GM23338 (cell line): Measurements from ENCODE around the gene GRHL3. TPM values are rescaled to one million over a fixed set of nuclear protein-coding genes. Genes with fewer than 3 reads are reported as not detected.

Experiments used
- ATAC-seq: fragments of 200-7000 bp; cut with Tn5 transposase; 3 replicates; pipeline ENCODE4 v1.9.1; 2020
- DNase-seq: peaks from one replicate; pipeline ENCODE4 v3.0.0-alpha.2; 2015; ENCODE audit warnings: low spot score
- H2AFZ ChIP-seq: fragments of 200-600 bp; sonication (generic); 2 replicates; pipeline ENCODE4 v1.8.0; 2016; ENCODE audit warnings: antibody characterized with exemption, mild to moderate bottlenecking, moderate library complexity
- H3F3A ChIP-seq: fragments of 200-600 bp; sonication (generic); replicated peaks from 2 replicates; pipeline ENCODE4 v1.8.0; 2017; ENCODE audit warnings: antibody characterized with exemption, mixed run types, low read depth
- H3K27ac ChIP-seq: fragments of 200-600 bp; sonication (generic); 2 replicates; pipeline ENCODE4 v1.6.1; 2016; ENCODE audit warnings: low read depth
- H3K27me3 ChIP-seq: fragments of 200-600 bp; sonication (generic); 2 replicates; pipeline ENCODE4 v1.8.0; 2016; ENCODE audit warnings: mild to moderate bottlenecking, mixed run types, moderate library complexity; ENCODE audit not compliant: insufficient read depth
- H3K36me3 ChIP-seq: fragments of 200-600 bp; sonication (generic); 2 replicates; pipeline ENCODE4 v1.8.0; 2016; ENCODE audit warnings: mild to moderate bottlenecking; ENCODE audit not compliant: insufficient read depth
- H3K4me1 ChIP-seq: fragments of 200-600 bp; sonication (generic); 2 replicates; pipeline ENCODE4 v1.8.0; 2016; ENCODE audit warnings: mild to moderate bottlenecking, moderate library complexity; ENCODE audit not compliant: insufficient read depth
- H3K4me2 ChIP-seq: fragments of 200-600 bp; sonication (generic); 2 replicates; pipeline ENCODE4 v1.7.1; 2017; ENCODE audit warnings: mixed run types
- H3K4me3 ChIP-seq: fragments of 200-600 bp; sonication (generic); 2 replicates; pipeline ENCODE4 v1.6.1; 2016; ENCODE audit warnings: mixed run types
- H3K79me2 ChIP-seq: fragments of 200-600 bp; sonication (generic); replicated peaks from 2 replicates; pipeline ENCODE4 v1.8.0; 2017; ENCODE audit warnings: mild to moderate bottlenecking; ENCODE audit not compliant: insufficient read depth
- H3K9me2 ChIP-seq: fragments of 200-600 bp; sonication (generic); 2 replicates; pipeline ENCODE4 v1.8.0; 2017; ENCODE audit not compliant: insufficient read depth
- H4K20me1 ChIP-seq: fragments of 200-600 bp; sonication (generic); replicated peaks from 2 replicates; pipeline ENCODE4 v1.8.0; 2017; ENCODE audit warnings: mild to moderate bottlenecking; ENCODE audit not compliant: insufficient read depth
- H3K27ac Mint-ChIP-seq: 2 replicates; pipeline ENCODE4 v1.8.0; 2020; ENCODE audit warnings: inconsistent platforms, mild to moderate bottlenecking, moderate library complexity, mixed read lengths
- H3K27me3 Mint-ChIP-seq: 3 replicates; pipeline ENCODE4 v1.8.0; 2022; ENCODE audit warnings: low read depth, mild to moderate bottlenecking, moderate library complexity, mixed read lengths, inconsistent platforms; ENCODE audit not compliant: insufficient read depth, poor library complexity
- H3K36me3 Mint-ChIP-seq: 3 replicates; pipeline ENCODE4 v1.8.0; 2021; ENCODE audit warnings: low read depth, mild to moderate bottlenecking, inconsistent platforms, moderate library complexity, mixed read lengths
- H3K4me1 Mint-ChIP-seq: 3 replicates; pipeline ENCODE4 v1.8.0; 2020; ENCODE audit warnings: mild to moderate bottlenecking, inconsistent platforms, mixed read lengths
- H3K4me3 Mint-ChIP-seq: 3 replicates; pipeline ENCODE4 v1.8.0; 2021; ENCODE audit warnings: moderate library complexity, mild to moderate bottlenecking, inconsistent platforms, mixed read lengths
- H3K9me3 Mint-ChIP-seq: 3 replicates; pipeline ENCODE4 v1.8.0; 2020; ENCODE audit warnings: moderate library complexity, mild to moderate bottlenecking, inconsistent platforms, mixed read lengths
- CREB1 ChIP-seq: fragments of 250-450 bp; sonication (Bioruptor Pico); IDR thresholded peaks from 2 replicates; pipeline ENCODE4 v1.5.0; 2020; ENCODE audit warnings: low read depth, mild to moderate bottlenecking, moderate library complexity
- EZH2 ChIP-seq: fragments of 200-600 bp; sonication (generic); IDR thresholded peaks from one replicate; pipeline ENCODE4 v1.8.0; 2017; ENCODE audit warnings: antibody characterized with exemption, mild to moderate bottlenecking, low read depth; ENCODE audit not compliant: unreplicated experiment
- EZH2phosphoT487 ChIP-seq: fragments of 200-600 bp; sonication (generic); IDR thresholded peaks from one replicate; pipeline ENCODE4 v1.8.1; 2018; ENCODE audit warnings: antibody characterized with exemption; ENCODE audit not compliant: unreplicated experiment
- JUNB ChIP-seq: IDR thresholded peaks from one replicate; pipeline ENCODE4 v1.6.1; 2016; ENCODE audit warnings: antibody characterized with exemption; ENCODE audit not compliant: unreplicated experiment
- NANOG ChIP-seq: IDR thresholded peaks from 2 replicates; pipeline ENCODE4 v1.6.1; 2016; ENCODE audit warnings: antibody characterized with exemption, borderline replicate concordance
- POLR2AphosphoS5 ChIP-seq: IDR thresholded peaks from 2 replicates; pipeline ENCODE4 v1.6.1; 2016; ENCODE audit warnings: antibody characterized with exemption, low read depth
- STAT1 ChIP-seq: IDR thresholded peaks from one replicate; pipeline ENCODE4 v1.6.1; 2016; ENCODE audit warnings: antibody characterized with exemption; ENCODE audit not compliant: unreplicated experiment
- ZNF114 ChIP-seq: fragments of 250-450 bp; sonication (Bioruptor Pico); IDR thresholded peaks from 2 replicates; pipeline ENCODE4 v1.5.0; 2020; ENCODE audit warnings: mild to moderate bottlenecking, moderate library complexity
- ZNF331 ChIP-seq: fragments of 250-450 bp; sonication (Bioruptor Pico); IDR thresholded peaks from 2 replicates; pipeline ENCODE4 v1.5.0; 2020; ENCODE audit warnings: low read depth, mild to moderate bottlenecking, moderate library complexity
- polyA plus RNA-seq: library from polyadenylated mRNA; unstranded; fragments of >200 nt; fragmentation: Nextera tagmentation; extraction: Ambion mirVana; gene quantifications from 2 replicates; pipeline ENCODE4 v1.2.1, GENCODE V29; 2016
- total RNA-seq: library from RNA; depleted of rRNA; stranded (reverse); fragments of >200 nt; shearing (Covaris generic); gene quantifications from 2 replicates; pipeline ENCODE4 v1.2.3, GENCODE V29; 2014
- TF ChIP-seq, protein P1 (sequence below), 2 experiments: fragments of 200-600 bp in 1 of 2; sonication (generic) in 1 of 2; conservative IDR thresholded peaks; 2 replicates each; pipeline versions ENCODE4 v1.5.1 to v1.6.1; 2016 to 2017; ENCODE audit warnings: antibody characterized with exemption in 2 of 2, low read depth in 2 of 2, mild to moderate bottlenecking in 2 of 2, moderate library complexity in 1 of 2
- TF ChIP-seq, protein P2 (sequence below): IDR thresholded peaks from 2 replicates; pipeline ENCODE4 v1.6.1; 2016; ENCODE audit warnings: antibody characterized with exemption
- TF ChIP-seq, protein P3 (sequence below): IDR thresholded peaks from one replicate; pipeline ENCODE4 v1.6.1; 2018; ENCODE audit warnings: antibody characterized with exemption; ENCODE audit not compliant: unreplicated experiment
- TF ChIP-seq, protein P4 (sequence below): fragments of 250-450 bp; sonication (Bioruptor Pico); IDR thresholded peaks from 2 replicates; pipeline ENCODE4 v1.5.0; 2020; ENCODE audit warnings: mild to moderate bottlenecking, moderate library complexity

GRHL3 gene
- total and polyA plus RNA-seq, 2 experiments from 2014 or later, result 0.78 to 1.1 TPM

DNA sequence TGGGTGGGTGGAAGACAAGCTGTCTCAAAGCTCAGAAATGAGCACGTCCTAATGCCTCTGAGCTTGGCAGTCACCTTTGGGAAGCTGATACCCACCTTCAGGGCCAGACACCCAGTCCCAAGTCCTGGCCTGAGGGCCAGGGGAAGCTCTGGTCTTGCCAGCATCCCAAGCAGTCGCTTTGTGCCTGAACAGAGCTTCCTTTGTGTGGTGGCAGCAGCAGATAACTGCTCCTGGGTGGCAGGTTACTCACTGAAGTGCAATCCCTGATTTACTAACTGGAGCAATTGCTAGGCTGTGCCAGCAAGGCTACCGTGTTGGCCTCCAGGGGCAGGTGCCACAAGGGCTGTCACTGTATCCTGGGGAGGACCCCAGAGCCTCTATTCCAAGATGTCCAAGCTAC is 40.4 kb upstream of the GRHL3 start:
- no peak overlapping the region for H3K27ac ChIP-seq
- no peak overlapping the region for H3K4me2 ChIP-seq
- no peak for ATAC-seq

More for the DNA sequence above, 40.4 kb upstream of the GRHL3 start:
- Histone ChIP-seq H3K4me1 (no peaks in the 10 kb centered on the region), H3K4me3 (no peak overlapping the region), H3K36me3 (no peaks in the 10 kb centered on the region), H3F3A (no peaks in the 10 kb centered on the region), H2AFZ (no peak overlapping the region), H3K27me3 (no peaks in the 10 kb centered on the region), H3K9me2 (no peaks in the 10 kb centered on the region), H3K79me2 (no peaks in the 10 kb centered on the region), H4K20me1 (no peaks in the 10 kb centered on the region)
- no peaks in the 10 kb centered on the region for H3K4me1 Mint-ChIP-seq
- TF ChIP-seq, protein P1, sequence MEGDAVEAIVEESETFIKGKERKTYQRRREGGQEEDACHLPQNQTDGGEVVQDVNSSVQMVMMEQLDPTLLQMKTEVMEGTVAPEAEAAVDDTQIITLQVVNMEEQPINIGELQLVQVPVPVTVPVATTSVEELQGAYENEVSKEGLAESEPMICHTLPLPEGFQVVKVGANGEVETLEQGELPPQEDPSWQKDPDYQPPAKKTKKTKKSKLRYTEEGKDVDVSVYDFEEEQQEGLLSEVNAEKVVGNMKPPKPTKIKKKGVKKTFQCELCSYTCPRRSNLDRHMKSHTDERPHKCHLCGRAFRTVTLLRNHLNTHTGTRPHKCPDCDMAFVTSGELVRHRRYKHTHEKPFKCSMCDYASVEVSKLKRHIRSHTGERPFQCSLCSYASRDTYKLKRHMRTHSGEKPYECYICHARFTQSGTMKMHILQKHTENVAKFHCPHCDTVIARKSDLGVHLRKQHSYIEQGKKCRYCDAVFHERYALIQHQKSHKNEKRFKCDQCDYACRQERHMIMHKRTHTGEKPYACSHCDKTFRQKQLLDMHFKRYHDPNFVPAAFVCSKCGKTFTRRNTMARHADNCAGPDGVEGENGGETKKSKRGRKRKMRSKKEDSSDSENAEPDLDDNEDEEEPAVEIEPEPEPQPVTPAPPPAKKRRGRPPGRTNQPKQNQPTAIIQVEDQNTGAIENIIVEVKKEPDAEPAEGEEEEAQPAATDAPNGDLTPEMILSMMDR (conservative IDR thresholded peaks at IDR 0.05; ENCODE audit: low read depth in 2 of 2), result no peak
- no peak for TF ChIP-seq EZH2phosphoT487
- no peak for TF ChIP-seq ZNF114 (CRISPR knock-in tag)
- TF ChIP-seq, protein P2, sequence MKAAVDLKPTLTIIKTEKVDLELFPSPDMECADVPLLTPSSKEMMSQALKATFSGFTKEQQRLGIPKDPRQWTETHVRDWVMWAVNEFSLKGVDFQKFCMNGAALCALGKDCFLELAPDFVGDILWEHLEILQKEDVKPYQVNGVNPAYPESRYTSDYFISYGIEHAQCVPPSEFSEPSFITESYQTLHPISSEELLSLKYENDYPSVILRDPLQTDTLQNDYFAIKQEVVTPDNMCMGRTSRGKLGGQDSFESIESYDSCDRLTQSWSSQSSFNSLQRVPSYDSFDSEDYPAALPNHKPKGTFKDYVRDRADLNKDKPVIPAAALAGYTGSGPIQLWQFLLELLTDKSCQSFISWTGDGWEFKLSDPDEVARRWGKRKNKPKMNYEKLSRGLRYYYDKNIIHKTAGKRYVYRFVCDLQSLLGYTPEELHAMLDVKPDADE, result no peak
- TF ChIP-seq JUNB, result no peak
- TF ChIP-seq, protein P3, sequence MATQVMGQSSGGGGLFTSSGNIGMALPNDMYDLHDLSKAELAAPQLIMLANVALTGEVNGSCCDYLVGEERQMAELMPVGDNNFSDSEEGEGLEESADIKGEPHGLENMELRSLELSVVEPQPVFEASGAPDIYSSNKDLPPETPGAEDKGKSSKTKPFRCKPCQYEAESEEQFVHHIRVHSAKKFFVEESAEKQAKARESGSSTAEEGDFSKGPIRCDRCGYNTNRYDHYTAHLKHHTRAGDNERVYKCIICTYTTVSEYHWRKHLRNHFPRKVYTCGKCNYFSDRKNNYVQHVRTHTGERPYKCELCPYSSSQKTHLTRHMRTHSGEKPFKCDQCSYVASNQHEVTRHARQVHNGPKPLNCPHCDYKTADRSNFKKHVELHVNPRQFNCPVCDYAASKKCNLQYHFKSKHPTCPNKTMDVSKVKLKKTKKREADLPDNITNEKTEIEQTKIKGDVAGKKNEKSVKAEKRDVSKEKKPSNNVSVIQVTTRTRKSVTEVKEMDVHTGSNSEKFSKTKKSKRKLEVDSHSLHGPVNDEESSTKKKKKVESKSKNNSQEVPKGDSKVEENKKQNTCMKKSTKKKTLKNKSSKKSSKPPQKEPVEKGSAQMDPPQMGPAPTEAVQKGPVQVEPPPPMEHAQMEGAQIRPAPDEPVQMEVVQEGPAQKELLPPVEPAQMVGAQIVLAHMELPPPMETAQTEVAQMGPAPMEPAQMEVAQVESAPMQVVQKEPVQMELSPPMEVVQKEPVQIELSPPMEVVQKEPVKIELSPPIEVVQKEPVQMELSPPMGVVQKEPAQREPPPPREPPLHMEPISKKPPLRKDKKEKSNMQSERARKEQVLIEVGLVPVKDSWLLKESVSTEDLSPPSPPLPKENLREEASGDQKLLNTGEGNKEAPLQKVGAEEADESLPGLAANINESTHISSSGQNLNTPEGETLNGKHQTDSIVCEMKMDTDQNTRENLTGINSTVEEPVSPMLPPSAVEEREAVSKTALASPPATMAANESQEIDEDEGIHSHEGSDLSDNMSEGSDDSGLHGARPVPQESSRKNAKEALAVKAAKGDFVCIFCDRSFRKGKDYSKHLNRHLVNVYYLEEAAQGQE, result no peak
- TF ChIP-seq POLR2AphosphoS5, result no peak
- TF ChIP-seq ZNF331 (CRISPR knock-in tag), result no peak
- TF ChIP-seq, protein P4, sequence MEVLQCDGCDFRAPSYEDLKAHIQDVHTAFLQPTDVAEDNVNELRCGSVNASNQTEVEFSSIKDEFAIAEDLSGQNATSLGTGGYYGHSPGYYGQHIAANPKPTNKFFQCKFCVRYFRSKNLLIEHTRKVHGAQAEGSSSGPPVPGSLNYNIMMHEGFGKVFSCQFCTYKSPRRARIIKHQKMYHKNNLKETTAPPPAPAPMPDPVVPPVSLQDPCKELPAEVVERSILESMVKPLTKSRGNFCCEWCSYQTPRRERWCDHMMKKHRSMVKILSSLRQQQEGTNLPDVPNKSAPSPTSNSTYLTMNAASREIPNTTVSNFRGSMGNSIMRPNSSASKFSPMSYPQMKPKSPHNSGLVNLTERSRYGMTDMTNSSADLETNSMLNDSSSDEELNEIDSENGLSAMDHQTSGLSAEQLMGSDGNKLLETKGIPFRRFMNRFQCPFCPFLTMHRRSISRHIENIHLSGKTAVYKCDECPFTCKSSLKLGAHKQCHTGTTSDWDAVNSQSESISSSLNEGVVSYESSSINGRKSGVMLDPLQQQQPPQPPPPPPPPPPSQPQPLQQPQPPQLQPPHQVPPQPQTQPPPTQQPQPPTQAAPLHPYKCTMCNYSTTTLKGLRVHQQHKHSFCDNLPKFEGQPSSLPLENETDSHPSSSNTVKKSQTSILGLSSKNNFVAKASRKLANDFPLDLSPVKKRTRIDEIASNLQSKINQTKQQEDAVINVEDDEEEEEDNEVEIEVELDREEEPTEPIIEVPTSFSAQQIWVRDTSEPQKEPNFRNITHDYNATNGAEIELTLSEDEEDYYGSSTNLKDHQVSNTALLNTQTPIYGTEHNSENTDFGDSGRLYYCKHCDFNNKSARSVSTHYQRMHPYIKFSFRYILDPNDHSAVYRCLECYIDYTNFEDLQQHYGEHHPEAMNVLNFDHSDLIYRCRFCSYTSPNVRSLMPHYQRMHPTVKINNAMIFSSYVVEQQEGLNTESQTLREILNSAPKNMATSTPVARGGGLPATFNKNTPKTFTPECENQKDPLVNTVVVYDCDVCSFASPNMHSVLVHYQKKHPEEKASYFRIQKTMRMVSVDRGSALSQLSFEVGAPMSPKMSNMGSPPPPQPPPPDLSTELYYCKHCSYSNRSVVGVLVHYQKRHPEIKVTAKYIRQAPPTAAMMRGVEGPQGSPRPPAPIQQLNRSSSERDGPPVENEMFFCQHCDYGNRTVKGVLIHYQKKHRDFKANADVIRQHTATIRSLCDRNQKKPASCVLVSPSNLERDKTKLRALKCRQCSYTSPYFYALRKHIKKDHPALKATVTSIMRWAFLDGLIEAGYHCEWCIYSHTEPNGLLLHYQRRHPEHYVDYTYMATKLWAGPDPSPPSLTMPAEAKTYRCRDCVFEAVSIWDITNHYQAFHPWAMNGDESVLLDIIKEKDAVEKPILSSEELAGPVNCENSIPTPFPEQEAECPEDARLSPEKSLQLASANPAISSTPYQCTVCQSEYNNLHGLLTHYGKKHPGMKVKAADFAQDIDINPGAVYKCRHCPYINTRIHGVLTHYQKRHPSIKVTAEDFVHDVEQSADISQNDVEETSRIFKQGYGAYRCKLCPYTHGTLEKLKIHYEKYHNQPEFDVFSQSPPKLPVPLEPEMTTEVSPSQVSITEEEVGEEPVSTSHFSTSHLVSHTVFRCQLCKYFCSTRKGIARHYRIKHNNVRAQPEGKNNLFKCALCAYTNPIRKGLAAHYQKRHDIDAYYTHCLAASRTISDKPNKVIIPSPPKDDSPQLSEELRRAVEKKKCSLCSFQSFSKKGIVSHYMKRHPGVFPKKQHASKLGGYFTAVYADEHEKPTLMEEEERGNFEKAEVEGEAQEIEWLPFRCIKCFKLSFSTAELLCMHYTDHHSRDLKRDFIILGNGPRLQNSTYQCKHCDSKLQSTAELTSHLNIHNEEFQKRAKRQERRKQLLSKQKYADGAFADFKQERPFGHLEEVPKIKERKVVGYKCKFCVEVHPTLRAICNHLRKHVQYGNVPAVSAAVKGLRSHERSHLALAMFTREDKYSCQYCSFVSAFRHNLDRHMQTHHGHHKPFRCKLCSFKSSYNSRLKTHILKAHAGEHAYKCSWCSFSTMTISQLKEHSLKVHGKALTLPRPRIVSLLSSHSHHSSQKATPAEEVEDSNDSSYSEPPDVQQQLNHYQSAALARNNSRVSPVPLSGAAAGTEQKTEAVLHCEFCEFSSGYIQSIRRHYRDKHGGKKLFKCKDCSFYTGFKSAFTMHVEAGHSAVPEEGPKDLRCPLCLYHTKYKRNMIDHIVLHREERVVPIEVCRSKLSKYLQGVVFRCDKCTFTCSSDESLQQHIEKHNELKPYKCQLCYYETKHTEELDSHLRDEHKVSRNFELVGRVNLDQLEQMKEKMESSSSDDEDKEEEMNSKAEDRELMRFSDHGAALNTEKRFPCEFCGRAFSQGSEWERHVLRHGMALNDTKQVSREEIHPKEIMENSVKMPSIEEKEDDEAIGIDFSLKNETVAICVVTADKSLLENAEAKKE, result no peak
- no peak for TF ChIP-seq CREB1 (CRISPR knock-in tag)
- no peak for TF ChIP-seq NANOG
- no peak for TF ChIP-seq STAT1
- TF ChIP-seq EZH2, result no peak
- H3K4me3 Mint-ChIP-seq, result no peak overlapping the region
- H3K36me3 Mint-ChIP-seq, result no peaks in the 10 kb centered on the region
- H3K27me3 Mint-ChIP-seq, result peaks cover 4% of the 10 kb centered on the region
- H3K9me3 Mint-ChIP-seq, result peaks cover 7% of the 10 kb centered on the region; the same call in 1 of the 3 replicates
- no peak overlapping the region for H3K27ac Mint-ChIP-seq
- no peak for DNase-seq
